NCI-H2227 (cell line): ENCODE measurements around the gene ZACN.

Source experiments
- DNase-seq: peaks from one replicate; lab custom pipeline; 2025; ENCODE audit not compliant: unreplicated experiment; lab: John Stamatoyannopoulos, UW

Gene ZACN

DNA sequence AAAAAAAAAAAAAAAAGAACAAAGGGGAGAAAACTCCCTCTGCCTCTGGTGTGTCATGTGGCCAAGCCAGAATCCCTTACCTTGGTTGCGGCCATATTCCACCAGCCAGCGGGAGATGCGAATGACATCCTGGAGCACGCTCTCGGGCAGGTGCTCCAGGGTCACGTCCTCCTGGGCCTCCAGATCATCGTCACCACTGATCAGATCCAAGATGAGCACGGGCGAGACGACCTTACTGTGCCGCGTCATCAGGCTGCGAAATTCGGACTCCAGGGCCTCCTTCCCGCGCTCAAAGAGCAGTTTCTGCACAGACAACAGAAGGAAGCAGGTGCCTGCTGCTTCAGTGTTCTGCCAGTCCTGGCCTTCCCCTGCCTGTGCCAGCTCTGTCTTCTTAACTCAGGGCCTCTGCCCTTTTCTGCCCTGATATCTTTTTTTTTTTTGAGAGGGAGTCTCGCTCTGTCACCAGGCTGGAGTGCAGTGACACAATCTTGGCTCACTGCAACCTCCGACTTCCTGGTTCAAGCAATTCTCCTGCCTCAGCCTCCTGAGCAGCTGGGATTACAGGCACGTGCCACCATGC is 18.8 kb downstream of the ZACN start:
- DNase-seq, result no peak

GRCh38 chr17:76102944-76103273 is 23.9 kb downstream of the ZACN start:
- no peak for DNase-seq

DNA sequence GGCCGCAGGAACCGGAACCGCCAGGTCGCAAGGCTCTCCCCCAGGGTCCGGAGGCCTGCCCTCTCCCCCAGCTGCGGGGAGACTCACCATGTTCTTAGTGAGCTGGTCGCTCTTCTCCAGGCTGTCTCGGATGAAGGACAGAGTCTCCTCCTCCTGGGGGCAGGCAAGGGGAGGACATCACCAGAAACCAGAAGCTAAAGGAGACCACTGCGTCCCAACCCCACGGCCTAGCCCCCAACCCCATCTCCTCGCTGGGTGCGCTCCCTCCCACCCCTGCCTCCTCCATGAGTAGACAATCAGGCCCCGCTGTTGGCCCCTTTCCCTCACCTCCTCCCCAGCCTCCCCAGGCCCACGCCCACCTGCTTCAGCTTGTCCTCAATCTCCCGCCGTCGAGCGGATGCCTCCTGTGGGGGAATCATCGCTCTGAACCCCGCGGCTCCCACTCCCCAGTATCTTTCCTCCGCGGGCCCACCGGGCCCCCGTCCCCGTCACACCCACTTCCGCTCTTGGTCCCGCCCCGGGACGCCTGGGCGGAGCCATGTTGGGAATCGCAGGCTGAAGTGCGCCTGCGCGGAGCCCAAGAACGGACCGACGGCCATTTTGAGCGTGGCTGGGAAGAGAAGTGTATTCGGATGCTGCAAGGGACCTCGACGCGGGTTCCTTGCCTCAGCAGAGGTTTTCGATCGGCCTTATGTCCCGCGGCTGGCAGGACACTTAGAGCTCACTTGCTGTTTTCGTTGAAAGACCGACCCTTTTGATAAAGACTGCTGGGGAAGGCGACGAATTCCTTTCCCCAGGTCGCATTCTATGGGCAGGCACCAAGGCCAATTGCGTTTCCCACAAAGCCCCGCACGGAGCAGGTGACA is 24.5 kb downstream of the ZACN start, which contains the start of gene EXOC7:
EXOC7 (minus strand) TSS at position 514 of the 866 bp plus-strand sequence; CDS start at position 419, 95 bp downstream.
- peak; percentile 97 for DNase-seq

- no peak for DNase-seq
These were observed 25.3 kb downstream of the ZACN start for GRCh38 chr17:76104140-76104895.

DNA sequence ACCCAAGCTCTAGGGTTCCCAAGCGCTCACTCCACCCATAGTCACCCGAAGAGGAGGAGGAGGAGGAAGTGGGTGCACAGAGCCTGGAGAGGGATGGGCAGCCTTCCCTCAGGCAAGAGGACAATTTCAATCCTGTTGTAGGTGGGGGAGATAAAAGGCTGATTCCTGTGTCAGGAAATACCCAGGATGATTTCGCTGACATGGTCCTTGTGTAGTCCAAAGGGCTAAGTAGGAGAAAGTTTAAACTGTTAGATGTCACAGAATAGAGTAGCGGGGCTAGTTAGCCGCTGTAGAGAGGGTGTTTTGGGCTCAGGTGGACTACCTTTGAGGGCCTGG is 25.9 kb downstream of the ZACN start:
- no peak for DNase-seq

GRCh38 chr17:76106703-76107102 is 27.7 kb downstream of the ZACN start:
- no peak for DNase-seq

GRCh38 chr17:76107509-76107908 is 28.5 kb downstream of the ZACN start:
- peak; percentile 22 for DNase-seq

DNA sequence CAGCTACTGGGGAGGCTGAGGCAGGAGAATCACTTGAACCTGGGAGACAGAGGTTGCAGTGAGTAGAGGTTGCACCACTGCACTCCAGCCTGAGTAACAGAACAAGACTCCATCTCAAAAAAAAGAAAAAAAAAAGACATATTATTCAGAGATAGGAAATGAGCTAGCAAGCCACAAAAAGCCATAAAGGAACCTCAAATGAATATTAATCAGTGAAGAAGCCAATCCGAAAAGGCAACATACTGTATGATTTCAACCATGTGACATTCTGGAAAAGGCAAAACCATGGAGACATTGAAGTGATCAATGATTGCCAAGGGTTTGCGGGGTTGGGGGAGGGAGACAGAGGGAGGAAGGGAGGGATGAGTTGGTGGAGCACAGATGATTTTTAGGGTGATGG is 33.0 kb downstream of the ZACN start:
- no peak for DNase-seq

DNA sequence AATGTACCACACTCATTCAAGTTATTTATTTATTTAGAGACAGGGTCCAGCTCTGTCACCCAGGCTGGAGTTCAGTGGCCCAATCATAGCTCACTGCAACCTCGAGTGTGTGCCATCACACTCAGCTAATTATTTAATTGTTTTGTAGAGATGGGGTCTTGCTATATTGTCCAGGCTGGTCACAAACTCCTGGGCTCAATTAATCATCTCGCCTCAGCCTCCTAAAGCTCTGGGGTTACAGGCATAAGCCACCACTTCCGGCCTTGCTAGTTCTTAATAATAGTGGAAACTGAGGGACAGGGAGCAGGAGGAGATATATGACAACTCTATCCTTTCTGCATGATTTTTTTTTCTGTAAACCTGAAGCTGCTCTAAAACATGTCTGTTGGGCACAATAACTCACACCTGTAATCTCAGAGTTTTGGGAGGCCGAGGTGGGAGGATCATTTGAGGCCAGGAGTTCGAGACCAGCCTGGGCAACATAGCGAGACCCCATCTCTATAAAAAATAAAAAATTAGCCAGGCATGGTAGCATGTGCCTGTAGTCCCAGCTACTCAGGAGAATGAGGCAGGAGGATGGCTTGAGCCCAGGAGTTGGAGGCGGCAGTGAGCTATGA is 36.3 kb downstream of the ZACN start:
- no peak for DNase-seq

DNA sequence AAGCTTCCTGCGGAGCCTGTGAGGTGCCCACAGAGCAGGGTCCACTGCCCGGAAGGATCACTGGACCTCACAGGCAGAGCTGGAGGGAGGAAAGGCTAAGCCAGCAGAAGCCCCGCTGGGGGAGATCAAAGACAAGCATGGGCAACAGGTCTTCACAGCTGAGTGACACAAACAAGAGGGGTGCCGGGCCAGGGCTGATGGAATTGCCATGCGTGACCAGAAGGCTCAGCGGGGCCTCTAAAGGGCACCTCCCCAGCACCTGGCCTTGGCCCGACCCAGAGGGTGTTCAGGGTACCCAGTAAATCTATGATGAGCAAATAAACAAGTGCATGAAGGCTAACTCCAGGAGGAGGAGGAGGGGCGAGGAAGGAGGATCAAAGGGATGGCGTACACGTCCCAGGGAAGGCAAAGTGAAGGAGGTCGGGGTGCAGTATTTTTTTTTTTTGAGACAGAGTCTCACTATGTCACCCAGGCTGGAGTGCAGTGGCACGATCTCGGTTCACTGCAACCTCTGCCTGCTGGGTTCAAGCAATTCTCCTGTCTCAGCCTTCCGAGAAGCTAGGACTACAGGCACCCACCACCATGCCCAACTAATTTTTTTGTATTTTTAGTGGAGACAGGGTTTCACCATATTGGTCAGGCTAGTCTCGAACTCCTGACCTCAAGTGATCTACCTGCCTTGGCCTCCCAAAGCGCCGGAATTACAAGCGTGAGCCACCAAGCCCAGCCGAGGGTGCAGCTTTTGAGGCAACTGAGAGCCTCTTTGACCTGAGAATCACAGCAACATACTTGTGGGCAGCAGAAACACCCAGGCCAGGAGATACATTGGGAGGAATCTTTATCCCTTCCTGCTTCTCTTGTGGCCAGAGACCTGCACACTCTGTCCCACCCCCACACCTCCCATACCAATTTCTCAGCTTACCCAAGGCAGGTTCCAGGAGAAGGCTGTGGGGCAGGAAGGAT is 40.7 kb downstream of the ZACN start:
- DNase-seq, result no peak

- no peak for DNase-seq
These were observed 41.7 kb downstream of the ZACN start for GRCh38 chr17:76120658-76121008.

- no peak for DNase-seq
These were observed 43.0 kb downstream of the ZACN start for GRCh38 chr17:76121932-76122430.

DNA sequence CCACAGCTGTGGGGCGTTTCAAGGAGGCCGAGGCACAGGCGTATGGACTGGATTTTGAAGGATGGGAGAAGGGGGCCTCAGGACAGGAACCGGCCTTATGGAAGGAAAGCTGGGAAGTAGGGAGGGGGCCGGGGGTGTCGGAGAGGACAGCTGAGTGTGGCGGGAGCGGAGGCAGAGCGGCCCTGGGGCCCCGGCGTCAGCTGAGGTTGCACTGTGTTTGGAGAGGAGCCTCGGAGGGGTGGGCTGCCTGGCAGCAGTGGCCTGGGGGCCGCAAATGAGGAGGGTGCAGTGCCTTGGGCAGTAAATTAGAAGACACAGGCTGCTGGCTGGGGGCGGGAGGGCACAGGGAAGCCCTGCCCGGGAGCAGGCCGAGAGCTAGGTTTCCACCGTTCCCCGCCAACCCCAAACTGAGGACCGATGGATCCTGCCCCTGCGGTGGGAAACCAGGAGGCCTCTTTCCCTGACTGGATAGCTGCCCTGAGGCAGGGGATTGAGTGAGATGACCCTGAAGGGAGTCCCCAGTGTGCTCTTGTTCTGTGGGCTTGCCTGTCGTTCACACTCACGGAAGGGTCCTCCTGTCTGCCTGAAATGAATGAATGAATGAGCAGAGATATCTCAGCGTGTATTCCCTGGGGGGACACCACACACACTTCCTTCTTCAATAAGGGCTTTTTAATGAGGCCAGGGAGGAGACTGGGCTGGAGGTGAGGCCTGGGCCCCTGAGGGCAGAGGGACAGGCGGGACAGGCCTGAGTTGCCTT is 43.6 kb downstream of the ZACN start:
- DNase-seq, result no peak

DNA sequence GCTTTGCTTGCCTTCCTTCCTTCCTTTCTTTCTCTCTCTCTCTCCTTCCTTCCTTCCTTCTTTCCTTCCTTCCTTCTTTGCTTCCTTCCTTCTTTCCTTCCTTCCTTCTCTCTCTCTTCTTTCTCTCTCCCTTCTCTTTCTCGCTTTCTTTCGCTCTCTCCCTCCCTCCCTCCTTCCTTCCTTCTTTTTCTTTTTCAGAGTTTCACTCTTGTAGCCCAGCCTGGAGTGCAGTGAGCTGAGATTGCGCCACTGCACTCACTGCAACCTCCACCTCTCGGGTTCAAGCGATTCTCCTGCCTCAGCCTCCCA is 44.2 kb downstream of the ZACN start:
- DNase-seq, result no peak

GRCh38 chr17:76123749-76124581 is 45.0 kb downstream of the ZACN start:
- DNase-seq, result no peak

GRCh38 chr17:76124582-76125390 is 45.8 kb downstream of the ZACN start:
- DNase-seq, result no peak

- no peak for DNase-seq
These were observed 46.4 kb downstream of the ZACN start for GRCh38 chr17:76125391-76125675.

DNA sequence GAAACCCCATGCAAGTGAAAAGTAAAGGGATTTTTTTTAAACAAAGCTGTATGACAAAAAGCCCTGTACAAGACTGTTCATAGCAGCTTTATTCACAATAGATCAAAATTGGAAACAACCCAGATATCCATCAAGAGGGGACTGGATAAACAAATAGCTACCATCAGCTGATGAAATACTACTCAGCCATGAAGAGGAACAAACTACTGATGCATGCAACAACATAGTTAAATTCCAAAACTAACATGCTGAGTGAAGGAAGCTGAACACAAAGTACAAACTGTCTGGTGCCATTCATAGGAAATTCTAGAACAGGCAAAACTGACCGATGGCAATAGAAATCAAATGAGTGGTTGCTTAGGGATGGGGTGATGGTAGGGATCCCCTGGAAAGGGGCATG is 46.9 kb downstream of the ZACN start:
- no peak for DNase-seq
